Body of pancreas (tissue), 4 donors: ENCODE measurements around the gene NLGN2.

Experiments
- POLR2A ChIP-seq, 3 donors: fragments of 450-650 bp; IDR thresholded peaks; one replicate each; pipeline ENCODE4 v1.6.1; 2016; ENCODE audit warnings: antibody characterized with exemption in 3 of 3, mild to moderate bottlenecking in 2 of 3
- TF ChIP-seq, protein P1 (sequence below), 7 experiments: fragments of 450-650 bp in 4 of 7; fragments of 200-600 bp in 3 of 7; sonication (generic) in 3 of 7; IDR thresholded peaks; one replicate each; pipeline ENCODE4 v1.5.1; 2016 to 2019; ENCODE audit warnings: antibody characterized with exemption in 7 of 7

DNA sequence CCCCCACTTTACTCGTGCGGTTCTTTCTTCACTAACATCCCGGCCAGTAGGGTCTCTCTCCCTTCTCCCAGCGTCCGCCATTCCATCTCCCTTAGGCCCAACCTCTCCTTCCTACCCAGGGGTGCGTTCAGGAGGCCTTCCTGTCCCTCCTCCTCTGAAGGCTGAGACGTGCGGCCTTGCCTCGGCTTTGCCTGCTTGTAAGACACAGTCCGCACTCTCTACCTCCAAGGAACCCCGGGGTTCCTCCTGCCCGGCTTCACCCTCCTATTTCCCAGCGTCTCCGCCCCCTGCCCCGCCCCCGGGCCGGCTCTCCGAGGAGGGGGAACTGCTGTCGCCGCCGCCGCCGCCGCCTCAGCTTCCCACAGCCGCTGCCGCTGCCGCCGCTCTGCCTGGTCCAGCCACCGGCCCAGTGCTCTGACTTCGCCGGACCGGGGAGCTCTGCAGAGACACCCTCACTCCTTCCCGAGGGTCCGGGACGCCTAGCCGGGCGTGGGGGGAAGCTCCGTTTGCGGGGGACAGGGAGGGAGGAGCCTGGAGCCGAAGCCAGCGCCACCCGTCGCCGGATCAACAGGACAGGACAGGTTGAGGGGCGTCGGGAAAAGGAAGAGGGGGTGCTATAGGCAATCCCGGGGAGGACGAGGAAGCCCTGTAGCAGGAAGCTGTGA, 30.4 kb downstream of the NLGN2 start:
- TF ChIP-seq, protein P1, sequence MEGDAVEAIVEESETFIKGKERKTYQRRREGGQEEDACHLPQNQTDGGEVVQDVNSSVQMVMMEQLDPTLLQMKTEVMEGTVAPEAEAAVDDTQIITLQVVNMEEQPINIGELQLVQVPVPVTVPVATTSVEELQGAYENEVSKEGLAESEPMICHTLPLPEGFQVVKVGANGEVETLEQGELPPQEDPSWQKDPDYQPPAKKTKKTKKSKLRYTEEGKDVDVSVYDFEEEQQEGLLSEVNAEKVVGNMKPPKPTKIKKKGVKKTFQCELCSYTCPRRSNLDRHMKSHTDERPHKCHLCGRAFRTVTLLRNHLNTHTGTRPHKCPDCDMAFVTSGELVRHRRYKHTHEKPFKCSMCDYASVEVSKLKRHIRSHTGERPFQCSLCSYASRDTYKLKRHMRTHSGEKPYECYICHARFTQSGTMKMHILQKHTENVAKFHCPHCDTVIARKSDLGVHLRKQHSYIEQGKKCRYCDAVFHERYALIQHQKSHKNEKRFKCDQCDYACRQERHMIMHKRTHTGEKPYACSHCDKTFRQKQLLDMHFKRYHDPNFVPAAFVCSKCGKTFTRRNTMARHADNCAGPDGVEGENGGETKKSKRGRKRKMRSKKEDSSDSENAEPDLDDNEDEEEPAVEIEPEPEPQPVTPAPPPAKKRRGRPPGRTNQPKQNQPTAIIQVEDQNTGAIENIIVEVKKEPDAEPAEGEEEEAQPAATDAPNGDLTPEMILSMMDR (IDR thresholded peaks at IDR 0.05), result no peak
- no peak for TF ChIP-seq POLR2A (IDR thresholded peaks at IDR 0.05)
